AG04449 (cell line): ENCODE measurements around the gene ASCC3.

ENCODE experiments used
- CTCF ChIA-PET: fragments of 350-600 bp; formaldehyde crosslinking; extraction: SDS; loops from one replicate; lab custom pipeline; 2021; ENCODE audit warnings: antibody characterized with exemption; lab: Yijun Ruan, JAX
- POLR2A ChIA-PET: fragments of 400-600, 350-600 bp; formaldehyde crosslinking; extraction: SDS; loops from one replicate; lab custom pipeline; 2020; ENCODE audit warnings: antibody characterized with exemption, inconsistent platforms; lab: Yijun Ruan, JAX
- DNase-seq: peaks from one replicate; pipeline ENCODE4 v3.0.0-alpha.2; 2010; ENCODE audit warnings: low read depth, low spot score
- H3K4me3 ChIP-seq: 2 replicates; pipeline ENCODE4 v1.5.1; 2011; ENCODE audit warnings: low read depth, mild to moderate bottlenecking, control low read depth, low read length
- TF ChIP-seq, protein P1 (sequence below): IDR thresholded peaks from one replicate; pipeline ENCODE4 v1.5.1; 2011; ENCODE audit warnings: mild to moderate bottlenecking, moderate library complexity, low read length, control low read depth, inconsistent platforms; ENCODE audit not compliant: insufficient read depth; ENCODE audit errors: missing control alignments

Gene ASCC3

DNA sequence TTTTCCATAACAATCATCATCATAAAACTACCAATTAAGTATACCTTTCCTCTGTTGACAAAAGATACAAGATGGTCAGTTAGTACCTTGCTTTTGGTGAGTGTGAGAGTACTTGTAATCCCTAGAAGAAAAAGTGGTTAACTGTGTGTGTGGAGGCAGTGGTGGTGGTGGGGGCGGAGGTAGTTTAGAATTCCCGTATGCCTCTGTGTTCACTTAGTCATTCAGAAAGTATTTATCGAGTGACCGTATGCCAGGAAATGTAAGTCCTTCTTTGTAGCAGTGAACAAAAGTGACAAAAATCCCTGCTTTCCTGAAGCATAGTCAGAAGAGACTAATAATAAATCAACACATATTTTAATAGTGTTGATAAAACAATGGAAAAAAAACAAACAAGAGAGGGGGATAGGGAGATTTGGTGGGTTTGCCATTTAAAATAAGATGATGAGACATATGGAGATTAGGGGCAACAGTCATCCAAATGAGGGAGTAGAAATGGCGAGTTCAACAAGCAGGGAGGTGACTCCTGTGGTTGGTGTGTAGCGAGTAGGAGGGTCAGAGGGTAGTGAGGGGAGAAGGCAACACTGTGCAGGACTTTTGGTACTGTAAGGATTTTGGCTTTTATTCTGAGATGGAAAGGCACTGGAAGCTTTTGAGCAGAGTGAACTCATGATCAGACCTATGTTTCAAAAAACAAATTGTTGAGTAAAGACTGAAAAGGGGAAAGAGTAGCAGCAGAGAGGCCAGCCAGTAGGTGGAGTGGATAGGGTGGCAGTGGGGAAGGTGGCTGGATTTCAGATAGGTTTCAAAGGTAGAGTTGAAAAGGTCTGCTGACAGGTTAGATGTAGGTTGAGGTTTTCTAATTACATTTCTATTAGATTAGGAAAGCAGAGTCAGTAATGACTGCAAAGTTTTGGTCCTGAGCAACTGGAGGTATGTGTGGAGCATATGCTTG lies 376.1 kb downstream of the ASCC3 start:
- no peak overlapping the region for H3K4me3 ChIP-seq
- TF ChIP-seq, protein P1, sequence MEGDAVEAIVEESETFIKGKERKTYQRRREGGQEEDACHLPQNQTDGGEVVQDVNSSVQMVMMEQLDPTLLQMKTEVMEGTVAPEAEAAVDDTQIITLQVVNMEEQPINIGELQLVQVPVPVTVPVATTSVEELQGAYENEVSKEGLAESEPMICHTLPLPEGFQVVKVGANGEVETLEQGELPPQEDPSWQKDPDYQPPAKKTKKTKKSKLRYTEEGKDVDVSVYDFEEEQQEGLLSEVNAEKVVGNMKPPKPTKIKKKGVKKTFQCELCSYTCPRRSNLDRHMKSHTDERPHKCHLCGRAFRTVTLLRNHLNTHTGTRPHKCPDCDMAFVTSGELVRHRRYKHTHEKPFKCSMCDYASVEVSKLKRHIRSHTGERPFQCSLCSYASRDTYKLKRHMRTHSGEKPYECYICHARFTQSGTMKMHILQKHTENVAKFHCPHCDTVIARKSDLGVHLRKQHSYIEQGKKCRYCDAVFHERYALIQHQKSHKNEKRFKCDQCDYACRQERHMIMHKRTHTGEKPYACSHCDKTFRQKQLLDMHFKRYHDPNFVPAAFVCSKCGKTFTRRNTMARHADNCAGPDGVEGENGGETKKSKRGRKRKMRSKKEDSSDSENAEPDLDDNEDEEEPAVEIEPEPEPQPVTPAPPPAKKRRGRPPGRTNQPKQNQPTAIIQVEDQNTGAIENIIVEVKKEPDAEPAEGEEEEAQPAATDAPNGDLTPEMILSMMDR = no peak
- CTCF ChIA-PET = interaction anchor here (0.6 to 2.5 kb wide), 6 partner anchors 11 to 511 kb away, joined by 3 to 9 read pairs (median 4); no protein-coding TSS in a partner anchor
- POLR2A ChIA-PET = no interaction called here
- DNase-seq = peak; percentile 56

DNA sequence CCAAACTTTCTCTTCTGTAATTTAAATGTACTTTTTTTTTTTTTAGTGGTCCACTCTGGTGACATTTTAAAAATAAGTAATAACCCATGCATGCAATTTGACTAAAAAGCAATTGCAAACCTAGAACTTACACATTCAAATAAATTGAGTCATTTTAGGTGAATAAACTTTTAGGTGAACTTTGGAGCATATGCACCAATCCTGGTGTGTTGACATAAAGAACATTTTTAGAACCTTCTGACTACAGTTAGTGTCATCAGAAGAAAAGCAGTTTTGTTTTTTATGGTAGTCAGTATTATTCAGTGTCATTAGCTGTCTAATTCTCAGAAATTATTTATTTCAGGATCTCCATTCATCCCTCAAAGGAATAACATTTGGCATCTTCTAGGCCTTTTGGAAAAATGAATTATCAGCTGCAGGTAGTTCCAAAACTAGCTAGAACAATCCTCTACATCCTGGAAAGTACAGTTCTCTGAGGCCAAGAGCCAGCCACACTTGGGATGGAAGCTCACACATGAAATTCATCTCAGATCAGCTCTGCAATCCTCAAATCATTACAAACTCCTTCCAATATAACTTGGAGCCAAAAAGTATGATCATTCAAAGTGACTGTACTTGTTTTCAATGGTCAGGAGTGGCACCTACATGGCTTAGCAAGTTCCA lies 378.0 kb downstream of the ASCC3 start:
- no peak overlapping the region for H3K4me3 ChIP-seq
- POLR2A ChIA-PET = no interaction called here
- no peak for DNase-seq
- CTCF ChIA-PET = interaction anchor here (0.8 to 2.5 kb wide), 5 partner anchors 9 to 387 kb away, joined by 3 to 9 read pairs (median 4); no protein-coding TSS in a partner anchor
- TF ChIP-seq, protein P1 = no peak

DNA sequence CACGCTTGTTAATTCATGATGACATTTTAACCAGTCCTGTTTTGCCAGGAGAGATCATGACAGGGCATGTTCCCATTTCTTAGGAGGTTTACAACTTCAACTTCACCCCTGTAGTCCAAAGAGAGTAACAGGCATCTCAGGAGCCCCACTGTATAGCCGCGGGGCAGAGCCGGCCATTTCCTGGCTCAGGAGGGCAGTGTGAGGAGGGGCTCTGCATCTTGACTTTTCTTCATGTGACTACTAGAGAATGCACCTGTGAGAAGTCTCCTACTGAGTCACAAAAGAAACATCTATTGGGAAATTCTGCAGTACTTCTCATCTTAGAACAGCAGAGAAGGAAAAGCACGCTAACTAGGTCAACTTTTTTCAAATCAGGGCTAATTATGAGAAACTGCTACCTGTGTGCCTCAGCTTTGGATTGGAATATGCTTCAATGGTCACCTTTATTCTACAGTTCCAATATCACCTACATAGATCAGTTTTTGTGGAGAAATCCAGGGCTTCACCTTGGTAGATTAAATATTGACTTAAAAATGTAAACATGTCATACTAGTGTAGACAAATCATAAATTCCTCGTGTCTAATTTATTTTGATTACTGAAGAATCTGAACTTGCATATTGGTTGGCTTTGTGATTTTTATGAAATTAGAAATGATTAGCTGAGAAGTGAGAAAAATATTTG lies 387.8 kb downstream of the ASCC3 start:
- CTCF ChIA-PET = interaction anchor here (0.6 to 1.7 kb wide), 6 partner anchors 10 to 376 kb away, joined by 3 to 7 read pairs (median 4); no protein-coding TSS in a partner anchor
- no peak overlapping the region for H3K4me3 ChIP-seq
- POLR2A ChIA-PET = no interaction called here
- TF ChIP-seq, protein P1 = no peak
- no peak for DNase-seq

DNA sequence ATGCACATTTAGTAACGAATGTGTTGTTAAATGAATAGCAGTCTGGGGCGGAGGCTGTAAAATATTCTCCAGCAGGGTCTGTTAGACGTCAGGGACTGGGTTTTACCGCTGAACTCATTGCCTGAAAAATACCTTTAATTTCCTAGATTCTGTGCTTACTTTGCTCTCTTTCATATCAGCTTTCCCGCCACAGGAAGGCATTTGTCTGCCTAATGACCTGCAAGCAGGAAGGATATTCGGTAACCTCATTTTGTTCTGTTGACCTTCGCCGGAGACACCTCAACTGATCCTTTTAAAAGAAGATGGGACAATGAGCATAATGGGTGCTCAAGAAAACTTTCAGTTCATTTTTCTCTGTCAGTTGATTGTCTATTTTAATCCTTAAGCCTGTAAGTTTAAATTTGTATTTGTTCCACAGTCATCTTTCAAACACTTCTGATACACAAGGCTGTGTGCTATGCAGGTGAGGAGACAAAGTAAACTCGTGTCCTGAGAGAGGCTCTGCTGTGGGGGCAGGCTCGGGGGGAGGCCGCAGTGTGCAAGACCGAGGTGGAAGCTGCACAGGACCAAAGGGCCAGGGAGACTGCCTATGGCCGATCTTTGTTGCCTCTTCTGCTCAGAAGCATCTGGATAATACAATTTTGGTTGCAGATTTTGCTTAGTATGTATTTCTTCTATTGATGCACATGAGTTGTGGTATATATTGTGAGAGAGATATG lies 389.0 kb downstream of the ASCC3 start:
- CTCF ChIA-PET = interaction anchor here (0.7 to 1.7 kb wide), 3 partner anchors 172 to 384 kb away, joined by 3 to 7 read pairs (median 3); no protein-coding TSS in a partner anchor
- H3K4me3 ChIP-seq = no peak overlapping the region
- no peak for DNase-seq

DNA sequence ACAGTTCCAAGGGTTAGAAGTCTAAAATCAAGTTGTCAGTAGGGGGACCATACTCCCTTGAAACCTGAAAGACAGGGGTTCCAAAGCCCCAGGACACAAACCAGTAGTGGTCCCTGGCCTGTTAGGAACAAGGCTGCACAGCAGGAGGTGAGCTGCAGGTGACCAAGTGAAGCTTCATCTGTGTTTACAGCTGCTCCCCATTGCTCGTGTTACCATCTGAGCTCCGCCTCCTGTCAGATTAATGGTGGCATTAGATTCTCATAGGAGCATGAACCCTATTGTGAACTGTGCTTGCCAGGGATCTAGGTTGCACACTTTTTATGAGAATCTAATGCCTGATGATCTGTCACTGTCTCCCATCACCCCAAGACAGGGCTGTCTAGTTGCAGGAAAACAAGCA lies 391.1 kb downstream of the ASCC3 start:
- H3K4me3 ChIP-seq = no peak overlapping the region
- no peak for DNase-seq
- CTCF ChIA-PET = no interaction called here
- POLR2A ChIA-PET = no interaction called here
- TF ChIP-seq, protein P1 = no peak

More for the DNA sequence above, 389.0 kb downstream of the ASCC3 start:
- POLR2A ChIA-PET = interaction anchor here (0.7 kb wide), 1 partner anchor 419 kb away, joined by 3 read pairs; no protein-coding TSS in a partner anchor
- TF ChIP-seq, protein P1 = no peak
